Measurements from ENCODE around the gene SYNE4.

Gene SYNE4

DNA sequence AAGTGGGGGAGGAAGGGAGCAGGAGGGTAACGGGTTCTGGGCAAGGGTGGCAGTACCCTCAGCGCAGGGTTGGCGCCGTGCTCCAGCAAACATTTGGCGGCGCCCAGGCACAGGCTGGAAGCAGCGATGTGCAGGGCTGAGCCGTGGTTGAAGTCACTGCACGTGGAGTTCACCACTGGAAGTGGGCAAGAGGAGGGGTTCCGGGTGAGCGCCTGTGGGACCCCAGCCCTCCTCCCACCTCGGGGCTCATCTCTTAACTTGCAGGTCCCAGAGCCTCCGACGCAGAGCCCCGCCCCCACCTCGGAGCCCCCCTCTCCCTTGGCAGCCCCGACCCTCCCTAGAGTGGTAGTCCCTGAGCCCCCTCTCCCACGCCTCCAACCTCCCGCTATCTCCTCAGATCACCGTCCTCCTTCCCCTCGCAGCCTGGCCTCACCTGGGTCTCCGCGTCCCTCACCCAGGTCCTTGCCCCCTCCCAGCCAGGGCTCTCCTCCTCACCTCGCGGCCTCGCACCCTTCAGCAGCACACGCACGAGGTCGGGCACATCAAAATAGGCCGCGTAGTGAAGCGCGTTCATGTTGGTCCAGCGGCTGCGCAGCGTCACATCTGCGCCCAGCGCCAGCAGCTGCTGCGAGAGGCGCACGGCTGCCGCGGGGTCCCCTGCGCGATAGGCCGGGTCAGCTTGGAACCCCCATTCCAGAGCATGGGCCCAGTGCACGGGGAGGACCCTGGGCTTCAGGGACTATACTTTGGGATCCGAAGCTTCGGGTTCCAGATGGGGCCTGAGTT lies 17.7 kb upstream of the SYNE4 start:
- no peak for DNase-seq (ENCODE audit: low read depth)

DNA sequence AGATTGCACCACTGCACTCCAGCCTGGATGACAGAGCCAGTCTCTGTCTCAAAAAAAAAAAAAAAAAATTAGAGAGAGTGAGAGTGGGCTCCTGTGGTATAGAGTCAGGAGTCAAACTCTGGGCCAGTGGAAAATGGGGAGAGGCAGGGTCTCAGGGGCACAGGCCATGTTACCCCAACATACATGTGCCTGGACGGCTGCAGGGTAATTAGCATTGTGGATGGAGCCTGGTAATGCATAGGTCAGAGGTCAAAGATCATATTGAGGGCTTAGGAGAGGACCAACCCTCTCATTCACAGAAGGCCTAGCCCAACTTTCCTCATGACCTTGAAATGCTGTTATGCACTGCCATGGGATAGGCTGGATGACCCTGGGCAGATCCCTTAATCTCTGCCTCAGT lies 16.9 kb upstream of the SYNE4 start:
- no peak for DNase-seq (ENCODE audit: low read depth)

- DNase-seq (ENCODE audit: low read depth) = no peak
Observed at GRCh38 chr19:36023432-36023831, 14.8 kb upstream of the SYNE4 start.

DNA sequence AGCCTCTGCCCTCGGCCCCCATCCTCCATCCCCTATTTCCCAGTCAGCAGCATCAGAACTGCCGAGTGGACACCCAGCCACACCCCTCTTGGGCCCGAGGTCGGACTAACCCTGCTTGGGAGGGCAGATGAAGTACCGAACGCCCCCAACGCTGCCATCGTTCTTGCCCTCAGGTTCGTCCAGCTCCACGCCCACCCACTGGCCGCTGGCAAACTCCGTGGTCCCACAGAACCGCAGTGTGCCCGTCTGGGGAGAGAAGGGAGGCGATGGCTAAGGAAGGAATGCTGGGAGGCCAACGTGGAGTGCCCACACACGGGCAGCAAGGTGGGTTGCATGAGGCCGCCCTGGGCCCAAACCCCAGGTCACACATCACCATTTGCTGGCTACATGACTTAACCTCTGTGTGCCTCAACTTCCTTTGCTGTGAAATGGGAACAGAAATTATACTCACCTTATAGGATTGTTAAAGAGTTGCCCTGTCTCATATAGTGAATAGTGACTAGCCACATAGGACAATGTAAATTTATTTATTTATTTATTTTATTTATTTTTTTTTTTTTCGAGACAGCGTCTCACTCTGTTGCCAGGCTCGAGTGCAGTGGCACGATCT lies 10.6 kb upstream of the SYNE4 start:
- no peak for DNase-seq (ENCODE audit: low read depth)

DNA sequence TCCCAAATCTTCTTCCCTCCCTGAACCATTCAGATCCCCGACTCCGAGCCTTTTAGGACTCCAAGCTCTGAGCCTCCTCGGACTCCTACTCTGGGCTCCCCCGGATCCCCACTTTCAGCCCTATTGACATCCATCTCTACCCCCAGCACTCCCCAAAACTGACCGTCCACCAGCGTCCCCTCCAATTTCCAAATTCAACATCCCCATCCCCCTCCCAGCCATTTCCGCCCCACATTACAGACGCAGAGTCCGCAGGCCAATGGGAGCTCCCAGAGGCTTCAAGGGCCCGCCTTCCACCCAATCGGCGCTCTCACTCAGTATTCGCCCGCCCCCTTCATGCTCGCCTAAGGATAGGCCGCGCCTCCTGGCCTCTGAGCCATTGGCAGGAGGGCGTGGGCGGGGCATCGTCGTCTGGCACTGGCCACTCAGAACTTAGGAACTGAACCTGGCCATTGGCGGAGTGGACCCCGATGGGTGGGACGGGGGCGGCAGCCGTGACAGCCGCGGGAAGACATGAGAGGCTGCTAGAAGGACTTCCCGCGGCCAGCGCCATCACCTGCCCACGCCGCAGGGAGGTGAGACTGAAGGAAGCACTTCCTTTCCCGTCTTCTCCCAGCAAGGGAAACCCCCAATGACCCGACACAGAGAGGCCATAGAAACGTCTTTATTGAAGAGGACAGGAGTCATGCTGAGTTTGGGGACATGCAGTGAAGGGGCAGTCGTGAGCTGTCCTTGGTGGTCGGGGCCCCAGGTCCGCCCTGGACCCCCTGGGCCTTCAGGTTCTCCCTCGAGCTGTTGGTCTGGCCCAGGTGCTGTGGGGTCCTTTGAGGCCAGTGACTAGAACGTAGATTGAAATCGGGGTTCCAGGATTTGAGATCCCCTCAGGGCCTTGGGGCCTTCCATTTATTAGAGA lies 5.7 kb upstream of the SYNE4 start, which contains the start of gene ALKBH6:
Gene ALKBH6 (minus strand): TSS at position 202 of the 913 bp plus-strand sequence. CDS start 816 bp downstream, outside the sequence.
- DNase-seq (ENCODE audit: low read depth) = peak; percentile 98

GRCh38 chr19:36013280-36014011 lies 4.8 kb upstream of the SYNE4 start:
- DNase-seq (ENCODE audit: low read depth) = no peak

- DNase-seq (ENCODE audit: low read depth) = no peak
Observed at GRCh38 chr19:36010402-36010801, 1.8 kb upstream of the SYNE4 start.

DNA sequence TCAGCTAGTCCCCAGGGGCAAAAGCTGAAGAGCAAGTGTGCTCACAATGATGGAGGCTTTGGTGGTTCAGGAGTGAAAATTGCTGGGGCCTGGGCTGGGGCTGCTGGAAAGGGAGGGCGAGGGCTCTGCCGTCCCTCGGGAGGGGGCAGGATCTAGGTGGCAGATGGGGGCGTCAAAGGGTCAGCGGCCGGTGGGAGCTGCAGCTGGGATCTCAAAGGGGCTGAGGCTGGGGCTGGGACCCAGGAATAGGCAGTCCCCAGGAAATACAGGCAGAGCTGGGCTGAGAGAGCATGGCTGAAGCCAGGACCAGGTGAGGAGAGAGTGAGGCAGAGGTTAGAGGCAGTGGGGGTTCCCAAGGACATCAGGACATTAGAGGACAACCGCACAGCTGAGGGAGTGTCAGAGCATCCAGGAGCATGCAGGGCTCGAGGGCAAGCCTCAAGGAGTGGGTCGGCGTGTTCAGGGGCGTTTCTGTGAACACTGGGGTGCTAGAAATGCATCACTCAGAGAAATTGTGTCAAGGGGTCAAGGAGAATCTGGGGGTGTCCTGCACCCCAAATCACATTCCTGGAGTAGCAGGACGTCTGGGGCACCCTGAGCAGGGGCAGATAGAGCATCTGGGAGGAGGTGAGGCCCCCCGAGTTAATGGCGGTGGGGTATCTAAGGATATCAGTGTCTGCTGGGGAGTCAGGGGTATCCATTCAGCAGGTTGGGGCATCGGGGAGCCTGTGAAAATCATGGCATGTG lies 1.2 kb upstream of the SYNE4 start:
- DNase-seq (ENCODE audit: low read depth) = no peak

- DNase-seq (ENCODE audit: low read depth) = peak; percentile 67
Observed at GRCh38 chr19:36009220-36009619, 607 bp upstream of the SYNE4 start.

- no peak for DNase-seq (ENCODE audit: low read depth)
Observed at GRCh38 chr19:36006955-36007354, 1.7 kb downstream of the SYNE4 start.

DNA sequence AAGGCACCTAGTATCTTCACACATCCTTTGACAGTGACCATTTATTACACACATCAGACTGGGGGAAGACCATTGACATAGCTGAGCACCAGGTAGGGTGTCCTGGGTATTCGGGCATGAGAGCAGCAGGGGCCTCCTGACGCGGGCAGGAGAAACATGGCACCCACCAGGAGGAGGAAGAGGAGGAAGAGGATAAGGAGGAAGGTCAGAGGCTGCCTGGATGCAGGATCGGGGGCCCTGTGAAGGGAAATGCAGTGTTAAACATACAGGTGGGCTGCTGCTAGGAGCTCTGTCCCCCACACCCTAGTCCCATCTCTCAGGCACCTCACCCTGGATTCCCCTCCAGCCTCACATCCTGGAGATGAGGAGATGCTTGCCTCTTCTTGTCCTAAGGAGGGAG lies 5.3 kb downstream of the SYNE4 start:
- DNase-seq (ENCODE audit: low read depth) = no peak

DNA sequence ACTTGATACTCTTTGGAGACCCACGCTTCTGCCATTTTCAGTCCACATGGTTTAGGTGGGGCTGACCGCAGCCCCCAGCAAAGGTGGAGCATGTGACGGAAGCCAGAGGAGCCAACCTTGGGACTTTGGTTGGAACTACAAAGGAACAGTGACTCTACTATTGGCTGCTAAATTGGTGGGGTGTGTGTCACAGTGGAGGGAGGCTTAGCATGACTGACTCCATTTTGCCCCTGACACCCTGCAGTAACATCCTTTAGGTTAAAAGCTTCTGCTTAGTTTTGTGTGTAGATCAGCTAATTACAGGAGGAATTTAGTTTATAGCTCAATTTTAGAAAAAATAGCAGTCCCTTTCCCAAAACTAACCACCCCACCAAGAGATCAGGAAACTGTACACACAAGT lies 7.0 kb downstream of the SYNE4 start:
- no peak for DNase-seq (ENCODE audit: low read depth)

DNA sequence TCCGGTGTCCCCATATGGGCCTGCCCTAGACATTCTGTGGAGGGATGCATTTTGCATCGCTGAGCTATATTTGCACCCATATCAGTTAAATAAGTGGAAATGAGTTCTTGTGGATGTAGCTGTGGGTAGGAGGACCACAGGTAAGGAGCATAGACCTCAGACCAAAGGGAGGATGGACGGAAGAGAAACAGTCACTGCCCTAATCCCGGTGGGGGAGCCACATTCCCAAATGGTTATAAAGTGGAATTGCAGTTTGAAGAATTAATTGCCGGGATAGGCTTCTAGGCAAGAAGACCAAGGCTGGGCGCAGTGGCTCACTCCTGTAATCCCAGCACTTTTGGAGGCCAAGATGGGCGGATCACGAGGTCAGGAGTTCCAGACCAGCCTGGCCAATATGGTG lies 11.8 kb downstream of the SYNE4 start:
- DNase-seq (ENCODE audit: low read depth) = no peak

- peak; percentile 90 for DNase-seq (ENCODE audit: low read depth)
Observed at GRCh38 chr19:35995048-35995993, 13.3 kb downstream of the SYNE4 start, which contains the start of gene SDHAF1. Gene SDHAF1, plus strand, starts transcription at chr19:35995188. Its CDS starts 87 bp downstream, at chr19:35995275.

- no peak for DNase-seq (ENCODE audit: low read depth)
Observed at GRCh38 chr19:35993923-35994598, 14.6 kb downstream of the SYNE4 start.

DNA sequence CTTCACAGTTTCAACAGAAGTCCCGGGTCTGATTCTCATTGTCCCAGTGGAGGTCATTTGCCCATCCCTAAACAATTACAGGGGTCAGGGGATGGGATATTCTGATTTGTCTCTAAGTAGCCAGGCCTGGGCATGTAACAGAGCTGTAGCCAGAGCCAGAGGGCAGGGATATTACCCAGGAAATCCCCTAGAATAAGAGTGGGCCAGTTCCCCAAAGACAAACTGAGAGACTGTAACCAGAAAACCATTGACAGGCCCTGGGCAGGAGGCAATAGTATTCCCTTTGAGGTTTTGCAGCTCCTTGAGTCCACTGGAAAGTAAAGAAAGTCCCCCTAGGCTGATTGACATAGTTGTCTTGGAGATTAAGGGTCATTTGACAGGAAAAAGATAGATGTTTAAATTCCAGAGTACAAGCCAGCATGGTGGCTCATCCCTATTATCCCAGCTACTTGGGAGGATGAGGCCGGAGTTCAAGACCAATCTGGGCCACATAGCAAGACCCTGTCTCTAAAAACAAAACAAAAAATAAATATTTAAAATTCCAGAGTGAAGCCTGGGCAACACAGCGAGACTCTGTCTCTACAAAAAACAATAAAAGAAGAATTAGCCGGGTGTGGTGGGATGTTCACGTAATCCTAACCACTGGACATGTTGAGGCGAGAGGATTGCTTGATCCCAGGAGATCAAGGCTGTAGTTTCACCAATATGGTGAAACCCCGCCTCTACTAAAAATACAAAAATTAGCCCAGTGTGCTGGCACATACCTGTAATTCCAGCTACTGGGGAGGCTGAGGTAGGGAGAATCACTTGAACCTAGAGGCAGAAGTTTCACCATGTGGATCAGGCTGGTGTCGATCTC lies 15.5 kb downstream of the SYNE4 start:
- no peak for DNase-seq (ENCODE audit: low read depth)

DNA sequence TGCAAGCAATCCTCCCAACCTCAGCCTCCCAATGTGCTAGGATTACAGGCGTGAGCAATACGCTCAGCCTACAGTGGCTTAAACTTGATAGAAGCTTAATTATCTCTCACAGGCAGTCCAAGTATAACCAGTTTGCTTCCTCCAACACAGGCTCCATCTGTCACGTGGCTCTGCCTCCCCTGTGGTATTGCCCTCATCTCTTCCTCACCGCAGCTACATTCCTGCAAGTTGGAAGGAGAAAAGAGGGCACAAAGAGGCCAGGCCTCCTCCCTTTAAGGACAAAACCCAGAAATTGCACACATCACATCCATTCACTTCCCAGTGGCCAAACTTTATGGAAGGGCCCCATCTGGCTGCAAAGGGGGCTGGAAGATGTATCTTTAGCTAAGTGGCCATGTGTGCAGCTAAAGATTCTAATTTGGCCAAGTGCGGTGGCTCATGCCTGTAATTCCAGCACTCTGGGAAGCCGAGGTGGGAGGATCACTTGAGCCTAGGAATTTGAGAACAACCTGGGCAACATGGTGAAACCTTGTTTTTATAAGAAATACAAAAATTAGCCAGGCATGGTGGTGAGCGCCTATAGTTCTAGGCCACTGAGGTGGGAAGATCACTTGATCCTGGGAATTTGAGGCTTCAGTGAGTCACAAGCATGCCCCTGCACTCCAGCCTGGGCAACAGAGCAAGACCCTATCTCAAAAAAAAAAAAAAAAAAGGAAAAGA lies 16.7 kb downstream of the SYNE4 start:
- DNase-seq (ENCODE audit: low read depth) = no peak
